ENCODE data around the gene SCAF1. TPM values are rescaled to one million over a fixed set of nuclear protein-coding genes. Genes with fewer than 3 reads are reported as not detected.
A peak's percentile ranks its signal among the peaks of the same experiment; 100 is the strongest.

The SCAF1 gene, protein sequence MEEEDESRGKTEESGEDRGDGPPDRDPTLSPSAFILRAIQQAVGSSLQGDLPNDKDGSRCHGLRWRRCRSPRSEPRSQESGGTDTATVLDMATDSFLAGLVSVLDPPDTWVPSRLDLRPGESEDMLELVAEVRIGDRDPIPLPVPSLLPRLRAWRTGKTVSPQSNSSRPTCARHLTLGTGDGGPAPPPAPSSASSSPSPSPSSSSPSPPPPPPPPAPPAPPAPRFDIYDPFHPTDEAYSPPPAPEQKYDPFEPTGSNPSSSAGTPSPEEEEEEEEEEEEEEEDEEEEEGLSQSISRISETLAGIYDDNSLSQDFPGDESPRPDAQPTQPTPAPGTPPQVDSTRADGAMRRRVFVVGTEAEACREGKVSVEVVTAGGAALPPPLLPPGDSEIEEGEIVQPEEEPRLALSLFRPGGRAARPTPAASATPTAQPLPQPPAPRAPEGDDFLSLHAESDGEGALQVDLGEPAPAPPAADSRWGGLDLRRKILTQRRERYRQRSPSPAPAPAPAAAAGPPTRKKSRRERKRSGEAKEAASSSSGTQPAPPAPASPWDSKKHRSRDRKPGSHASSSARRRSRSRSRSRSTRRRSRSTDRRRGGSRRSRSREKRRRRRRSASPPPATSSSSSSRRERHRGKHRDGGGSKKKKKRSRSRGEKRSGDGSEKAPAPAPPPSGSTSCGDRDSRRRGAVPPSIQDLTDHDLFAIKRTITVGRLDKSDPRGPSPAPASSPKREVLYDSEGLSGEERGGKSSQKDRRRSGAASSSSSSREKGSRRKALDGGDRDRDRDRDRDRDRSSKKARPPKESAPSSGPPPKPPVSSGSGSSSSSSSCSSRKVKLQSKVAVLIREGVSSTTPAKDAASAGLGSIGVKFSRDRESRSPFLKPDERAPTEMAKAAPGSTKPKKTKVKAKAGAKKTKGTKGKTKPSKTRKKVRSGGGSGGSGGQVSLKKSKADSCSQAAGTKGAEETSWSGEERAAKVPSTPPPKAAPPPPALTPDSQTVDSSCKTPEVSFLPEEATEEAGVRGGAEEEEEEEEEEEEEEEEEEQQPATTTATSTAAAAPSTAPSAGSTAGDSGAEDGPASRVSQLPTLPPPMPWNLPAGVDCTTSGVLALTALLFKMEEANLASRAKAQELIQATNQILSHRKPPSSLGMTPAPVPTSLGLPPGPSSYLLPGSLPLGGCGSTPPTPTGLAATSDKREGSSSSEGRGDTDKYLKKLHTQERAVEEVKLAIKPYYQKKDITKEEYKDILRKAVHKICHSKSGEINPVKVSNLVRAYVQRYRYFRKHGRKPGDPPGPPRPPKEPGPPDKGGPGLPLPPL
- total RNA-seq, result 10 to 100 TPM; 84.8 to 94.5 TPM
- polyA plus RNA-seq (2013, experiment 1 of 2), result 44.7 TPM
- polyA plus RNA-seq (2013, experiment 2 of 2), result 40.4 TPM
- long read RNA-seq, experiment 1, partial matches to known transcripts, result 34 of 40 reads
- long read RNA-seq, experiment 1, other reads (novel, unspliced or antisense), result 6 of 40 reads
- long read RNA-seq, experiment 2, partial matches to known transcripts, result 32 of 36 reads
- long read RNA-seq, experiment 2, other reads (novel, unspliced or antisense), result 4 of 36 reads
- long read RNA-seq, experiment 3, partial matches to known transcripts, result 5 of 6 reads
- long read RNA-seq, experiment 3, other reads (novel, unspliced or antisense), result 1 of 6 reads
- long read RNA-seq, experiment 4, partial matches to known transcripts, result 0 of 2 reads
- long read RNA-seq, experiment 4, other reads (novel, unspliced or antisense), result 2 of 2 reads

DNA sequence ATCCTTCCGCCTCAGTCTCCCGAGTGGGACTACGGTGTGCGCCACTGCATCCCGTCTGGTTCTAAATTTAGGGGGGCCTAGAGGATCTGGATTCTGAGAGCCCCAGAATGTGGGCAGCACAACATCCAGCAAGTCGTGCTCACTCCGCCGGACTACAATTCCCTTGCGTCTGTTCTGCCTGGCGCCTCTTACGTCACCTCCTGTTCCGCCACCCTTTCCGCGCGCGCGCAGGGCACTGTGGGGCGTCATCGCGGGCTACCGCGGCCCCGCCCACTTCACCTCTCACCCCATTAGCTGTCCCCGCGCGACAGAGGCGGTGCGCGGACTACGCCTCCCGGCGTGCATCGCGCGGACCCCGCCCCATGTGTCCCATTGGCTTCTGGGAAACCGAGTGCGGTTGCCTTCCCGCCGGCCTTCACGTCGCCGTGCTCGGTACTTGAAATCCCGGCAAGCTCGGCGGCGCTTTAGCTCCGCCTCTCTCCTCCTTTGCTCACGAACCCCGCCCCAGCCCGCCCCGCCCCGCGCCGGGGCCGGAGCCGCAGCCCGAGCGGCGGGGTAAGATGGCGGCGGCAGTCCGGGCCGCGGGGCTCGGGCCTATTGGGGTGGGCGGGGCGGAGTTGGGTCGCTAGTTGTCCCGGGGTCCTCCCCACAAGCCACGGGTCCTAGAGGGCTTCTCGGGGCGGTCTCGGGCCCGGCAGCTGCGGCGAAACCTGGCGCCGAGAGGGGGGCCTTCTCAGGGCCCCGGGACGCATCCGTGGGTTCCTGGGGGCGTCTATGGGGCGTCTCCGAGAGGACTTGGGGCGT is at the start of gene SCAF1:
SCAF1 (plus strand) TSS at position 522 of the 804 bp plus-strand sequence. CDS start 2,818 bp downstream, outside the sequence.
- DNase-seq, result peak; percentile 99
- Histone ChIP-seq H3K36me3 (ENCODE audit: control insufficient read depth, insufficient read depth, low read length) (peaks cover 27% of the 10 kb centered on the region), H3K9ac (ENCODE audit: extremely low read depth, low read length, poor library complexity, severe bottlenecking) (peak within 1 kb of the TSS; percentile 100), H3K9me3 (ENCODE audit: control insufficient read depth, low read length) (no peaks in the 10 kb centered on the region), H3K27me3 (ENCODE audit: control insufficient read depth, insufficient read depth, low read length, poor library complexity, severe bottlenecking) (no peaks in the 10 kb centered on the region), H3K4me1 (ENCODE audit: control insufficient read depth, insufficient read depth, low read length) (peaks cover 4% of the 10 kb centered on the region), H3K4me3 (ENCODE audit: low read length) (peak within 1 kb of the TSS; percentile 97), H3K27ac (ENCODE audit: low read depth, low read length) (peak within 1 kb of the TSS; percentile 100)
- H3K9me3 Mint-ChIP-seq, result no peaks in the 10 kb centered on the region
- 0 to 1% methylated on average over 38 to 87 of the region's 87 CpGs for WGBS, 2 experiments (ENCODE audit: insufficient coverage in 1 of 2, insufficient read length in 1 of 2)
- H3K27ac Mint-ChIP-seq, result peak within 1 kb of the TSS; percentile 100
- H3K4me3 Mint-ChIP-seq, result peak within 1 kb of the TSS; percentile 99
- TF ChIP-seq, protein P1, sequence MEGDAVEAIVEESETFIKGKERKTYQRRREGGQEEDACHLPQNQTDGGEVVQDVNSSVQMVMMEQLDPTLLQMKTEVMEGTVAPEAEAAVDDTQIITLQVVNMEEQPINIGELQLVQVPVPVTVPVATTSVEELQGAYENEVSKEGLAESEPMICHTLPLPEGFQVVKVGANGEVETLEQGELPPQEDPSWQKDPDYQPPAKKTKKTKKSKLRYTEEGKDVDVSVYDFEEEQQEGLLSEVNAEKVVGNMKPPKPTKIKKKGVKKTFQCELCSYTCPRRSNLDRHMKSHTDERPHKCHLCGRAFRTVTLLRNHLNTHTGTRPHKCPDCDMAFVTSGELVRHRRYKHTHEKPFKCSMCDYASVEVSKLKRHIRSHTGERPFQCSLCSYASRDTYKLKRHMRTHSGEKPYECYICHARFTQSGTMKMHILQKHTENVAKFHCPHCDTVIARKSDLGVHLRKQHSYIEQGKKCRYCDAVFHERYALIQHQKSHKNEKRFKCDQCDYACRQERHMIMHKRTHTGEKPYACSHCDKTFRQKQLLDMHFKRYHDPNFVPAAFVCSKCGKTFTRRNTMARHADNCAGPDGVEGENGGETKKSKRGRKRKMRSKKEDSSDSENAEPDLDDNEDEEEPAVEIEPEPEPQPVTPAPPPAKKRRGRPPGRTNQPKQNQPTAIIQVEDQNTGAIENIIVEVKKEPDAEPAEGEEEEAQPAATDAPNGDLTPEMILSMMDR (conservative IDR thresholded peaks at IDR 0.05), result no peak
- peaks cover 43% of the 10 kb centered on the region for H3K4me1 Mint-ChIP-seq
- peaks cover 13% of the 10 kb centered on the region for H3K27me3 Mint-ChIP-seq (ENCODE audit: insufficient read depth)
- H3K36me3 Mint-ChIP-seq (ENCODE audit: low read depth), result peaks cover 24% of the 10 kb centered on the region

DNA sequence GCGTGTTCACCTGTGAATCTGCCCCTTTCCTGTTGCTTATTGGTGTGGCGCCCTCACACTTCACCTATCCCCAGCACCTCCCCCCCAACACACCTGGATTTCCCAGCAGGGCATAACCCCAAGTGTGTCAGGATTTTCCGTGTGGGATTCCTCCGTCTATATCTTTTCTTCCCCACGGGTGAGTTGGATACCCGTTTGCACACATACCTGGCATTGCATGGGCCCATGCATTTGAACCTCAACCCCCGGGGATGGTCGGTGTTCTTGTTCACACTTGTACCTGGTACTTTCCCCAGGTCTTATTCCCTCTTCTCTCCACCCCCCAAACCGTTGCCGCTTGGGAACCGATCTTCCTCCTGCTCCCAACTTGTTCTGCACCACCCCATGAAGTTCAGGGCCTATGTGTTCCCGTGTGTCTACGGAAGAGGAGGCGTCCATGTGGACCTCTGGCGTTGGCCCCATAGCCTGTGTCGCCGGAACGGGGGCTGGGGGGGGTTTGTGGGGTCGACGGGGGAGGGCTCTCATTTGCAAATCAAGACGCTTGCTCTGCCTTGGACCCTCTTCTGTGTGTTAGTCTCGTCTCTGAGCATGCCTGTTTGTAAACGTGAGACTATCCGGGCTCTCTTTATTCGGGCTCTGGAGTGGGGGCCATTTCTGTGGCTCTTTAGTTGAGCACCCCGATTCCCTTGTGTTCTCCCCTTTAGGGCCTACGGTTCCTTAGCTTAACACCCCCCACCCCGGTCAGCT is 49.4 kb upstream of the SCAF1 start:
- Mint-ChIP-seq H3K27me3 (ENCODE audit: insufficient read depth) (no peaks in the 10 kb centered on the region), H3K36me3 (ENCODE audit: low read depth) (peaks cover 23% of the 10 kb centered on the region), H3K4me1 (peaks cover 14% of the 10 kb centered on the region), H3K4me3 (peak overlapping the region; percentile 95), H3K9me3 (no peaks in the 10 kb centered on the region), H3K27ac (peak overlapping the region; percentile 95)
- peak; percentile 83 for DNase-seq
- Histone ChIP-seq H3K27ac (ENCODE audit: low read depth, low read length) (peak overlapping the region; percentile 72), H3K4me3 (ENCODE audit: low read length) (peak overlapping the region; percentile 98), H3K9me3 (ENCODE audit: control insufficient read depth, low read length) (no peaks in the 10 kb centered on the region), H3K27me3 (ENCODE audit: control insufficient read depth, insufficient read depth, low read length, poor library complexity, severe bottlenecking) (no peaks in the 10 kb centered on the region), H3K9ac (ENCODE audit: extremely low read depth, low read length, poor library complexity, severe bottlenecking) (peak overlapping the region; percentile 71), H3K36me3 (ENCODE audit: control insufficient read depth, insufficient read depth, low read length) (peaks cover 17% of the 10 kb centered on the region), H3K4me1 (ENCODE audit: control insufficient read depth, insufficient read depth, low read length) (no peaks in the 10 kb centered on the region)
- TF ChIP-seq, protein P1 (conservative IDR thresholded peaks at IDR 0.05), result no peak
- WGBS, 2 experiments (ENCODE audit: insufficient coverage in 1 of 2, insufficient read length in 1 of 2), result 0 to 1% methylated on average over 13 to 28 of the region's 28 CpGs

Data from endodermal cell (in vitro differentiated cells).